OCI-M2 (cell line): ENCODE data around the gene PCDHB11.
"Not testable (repeated sequence)": the region's sequence is repeated elsewhere in the genome, so short reads cannot be mapped to it uniquely, and the experiment has no call there.

Source experiments
- DNase-seq: peaks from one replicate; lab custom pipeline; 2025; ENCODE audit not compliant: unreplicated experiment; lab: John Stamatoyannopoulos, UW

PCDHB11 gene

DNA sequence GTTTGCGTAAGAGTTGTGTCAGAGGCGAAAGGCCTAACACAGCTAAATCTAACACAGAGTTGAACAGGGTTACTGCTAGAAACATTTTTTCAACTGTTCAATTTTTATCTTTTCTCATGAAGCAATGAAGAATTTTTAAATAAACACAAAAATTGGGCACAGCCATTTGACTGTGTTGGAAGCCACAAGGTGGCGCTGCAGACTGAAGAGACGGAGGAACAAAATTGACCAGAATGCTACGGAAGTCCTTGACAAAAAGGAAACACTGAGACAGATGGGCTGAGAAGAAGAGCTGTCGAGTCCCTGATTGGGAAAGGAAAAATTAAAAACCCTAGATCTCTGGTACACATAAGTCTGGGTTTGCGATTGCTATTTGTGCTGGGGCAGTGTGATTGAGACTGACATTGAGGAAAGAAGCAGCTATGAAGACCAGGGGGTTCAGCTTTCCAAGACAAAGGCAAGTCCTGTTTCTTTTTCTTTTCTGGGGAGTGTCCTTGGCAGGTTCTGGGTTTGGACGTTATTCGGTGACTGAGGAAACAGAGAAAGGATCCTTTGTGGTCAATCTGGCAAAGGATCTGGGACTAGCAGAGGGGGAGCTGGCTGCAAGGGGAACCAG, 12.4 kb upstream of the PCDHB11 start, which contains the start of gene PCDHB9:
TSS of gene PCDHB9 (plus strand) at position 265 of the 616 bp plus-strand sequence. CDS start at position 423, 158 bp downstream.
- no peak for DNase-seq

DNA sequence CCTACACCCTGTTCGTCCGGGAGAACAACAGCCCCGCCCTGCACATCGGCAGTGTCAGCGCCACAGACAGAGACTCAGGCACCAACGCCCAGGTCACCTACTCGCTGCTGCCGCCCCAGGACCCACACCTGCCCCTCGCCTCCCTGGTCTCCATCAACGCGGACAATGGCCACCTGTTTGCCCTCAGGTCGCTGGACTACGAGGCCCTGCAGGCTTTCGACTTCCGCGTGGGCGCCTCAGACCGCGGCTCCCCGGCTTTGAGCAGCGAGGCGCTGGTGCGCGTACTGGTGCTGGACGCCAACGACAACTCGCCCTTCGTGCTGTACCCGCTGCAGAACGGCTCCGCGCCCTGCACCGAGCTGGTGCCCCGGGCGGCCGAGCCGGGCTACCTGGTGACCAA, 10.7 kb upstream of the PCDHB11 start:
- DNase-seq, result not testable (repeated sequence)

DNA sequence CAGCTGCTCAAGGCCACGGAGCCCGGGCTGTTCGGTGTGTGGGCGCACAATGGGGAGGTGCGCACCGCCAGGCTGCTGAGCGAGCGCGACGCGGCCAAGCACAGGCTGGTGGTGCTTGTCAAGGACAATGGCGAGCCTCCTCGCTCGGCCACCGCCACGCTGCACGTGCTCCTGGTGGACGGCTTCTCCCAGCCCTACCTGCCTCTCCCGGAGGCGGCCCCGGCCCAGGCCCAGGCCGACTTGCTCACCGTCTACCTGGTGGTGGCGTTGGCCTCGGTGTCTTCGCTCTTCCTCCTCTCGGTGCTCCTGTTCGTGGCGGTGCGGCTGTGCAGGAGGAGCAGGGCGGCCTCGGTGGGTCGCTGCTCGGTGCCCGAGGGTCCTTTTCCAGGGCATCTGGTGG, 10.3 kb upstream of the PCDHB11 start:
- not testable (repeated sequence) for DNase-seq

DNA sequence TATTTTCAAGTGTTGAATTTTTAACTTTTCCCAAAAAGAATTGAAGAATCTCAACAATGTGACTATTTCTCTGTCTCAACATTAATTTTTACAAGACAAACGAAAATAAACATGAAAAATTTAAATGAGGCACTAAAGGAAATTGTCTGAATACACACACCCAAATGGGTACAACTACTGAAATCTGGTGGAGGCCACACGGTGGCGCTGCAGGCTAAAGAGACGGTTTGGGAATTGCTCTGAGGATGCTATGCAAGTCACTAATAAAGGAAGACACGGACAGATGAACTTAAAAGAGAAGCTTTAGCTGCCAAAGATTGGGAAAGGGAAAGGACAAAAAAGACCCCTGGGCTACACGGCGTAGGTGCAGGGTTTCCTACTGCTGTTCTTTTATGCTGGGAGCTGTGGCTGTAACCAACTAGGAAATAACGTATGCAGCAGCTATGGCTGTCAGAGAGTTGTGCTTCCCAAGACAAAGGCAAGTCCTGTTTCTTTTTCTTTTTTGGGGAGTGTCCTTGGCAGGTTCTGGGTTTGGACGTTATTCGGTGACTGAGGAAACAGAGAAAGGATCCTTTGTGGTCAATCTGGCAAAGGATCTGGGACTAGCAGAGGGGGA, 7.2 kb upstream of the PCDHB11 start, which contains the start of gene PCDHB10:
TSS of gene PCDHB10 (plus strand) at position 244 of the 616 bp plus-strand sequence. CDS start at position 444, 200 bp downstream.
- no peak for DNase-seq

DNA sequence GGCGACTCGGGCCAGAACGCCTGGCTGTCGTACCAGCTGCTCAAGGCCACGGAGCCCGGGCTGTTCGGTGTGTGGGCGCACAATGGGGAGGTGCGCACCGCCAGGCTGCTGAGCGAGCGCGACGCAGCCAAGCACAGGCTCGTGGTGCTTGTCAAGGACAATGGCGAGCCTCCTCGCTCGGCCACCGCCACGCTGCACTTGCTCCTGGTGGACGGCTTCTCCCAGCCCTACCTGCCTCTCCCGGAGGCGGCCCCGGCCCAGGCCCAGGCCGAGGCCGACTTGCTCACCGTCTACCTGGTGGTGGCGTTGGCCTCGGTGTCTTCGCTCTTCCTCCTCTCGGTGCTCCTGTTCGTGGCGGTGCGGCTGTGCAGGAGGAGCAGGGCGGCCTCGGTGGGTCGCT, 5.1 kb upstream of the PCDHB11 start:
- DNase-seq, result not testable (repeated sequence)

DNA sequence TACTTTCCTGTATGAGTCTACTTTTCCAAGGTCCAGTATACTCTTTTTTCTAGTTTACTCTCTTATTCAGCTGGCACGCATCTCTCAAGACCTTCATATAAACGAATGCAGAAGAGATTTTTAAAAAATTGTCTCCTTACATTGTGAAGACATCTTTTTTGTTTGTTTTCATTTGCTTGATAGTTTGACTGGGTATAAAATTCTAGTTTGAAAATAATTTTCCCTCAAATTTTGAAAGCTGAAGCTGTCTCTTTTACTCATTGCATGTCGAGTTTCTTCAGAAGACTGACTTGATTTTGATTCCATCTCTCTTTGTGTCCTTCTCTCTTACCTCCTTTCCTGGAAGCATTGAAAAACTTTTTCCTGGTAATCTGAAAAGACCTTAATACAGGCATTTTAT, 3.1 kb upstream of the PCDHB11 start:
- no peak for DNase-seq

DNA sequence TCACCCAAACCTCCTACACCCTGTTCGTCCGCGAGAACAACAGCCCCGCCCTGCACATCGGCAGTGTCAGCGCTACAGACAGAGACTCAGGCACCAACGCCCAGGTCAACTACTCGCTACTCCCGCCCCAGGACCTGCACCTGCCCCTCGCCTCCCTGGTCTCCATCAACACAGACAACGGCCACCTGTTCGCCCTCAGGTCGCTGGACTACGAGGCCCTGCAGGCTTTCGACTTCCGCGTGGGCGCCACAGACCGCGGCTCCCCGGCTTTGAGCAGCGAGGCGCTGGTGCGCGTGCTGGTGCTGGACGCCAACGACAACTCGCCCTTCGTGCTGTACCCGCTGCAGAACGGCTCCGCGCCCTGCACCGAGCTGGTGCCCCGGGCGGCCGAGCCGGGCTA, 1.7 kb downstream of the PCDHB11 start:
- DNase-seq, result not testable (repeated sequence)

DNA sequence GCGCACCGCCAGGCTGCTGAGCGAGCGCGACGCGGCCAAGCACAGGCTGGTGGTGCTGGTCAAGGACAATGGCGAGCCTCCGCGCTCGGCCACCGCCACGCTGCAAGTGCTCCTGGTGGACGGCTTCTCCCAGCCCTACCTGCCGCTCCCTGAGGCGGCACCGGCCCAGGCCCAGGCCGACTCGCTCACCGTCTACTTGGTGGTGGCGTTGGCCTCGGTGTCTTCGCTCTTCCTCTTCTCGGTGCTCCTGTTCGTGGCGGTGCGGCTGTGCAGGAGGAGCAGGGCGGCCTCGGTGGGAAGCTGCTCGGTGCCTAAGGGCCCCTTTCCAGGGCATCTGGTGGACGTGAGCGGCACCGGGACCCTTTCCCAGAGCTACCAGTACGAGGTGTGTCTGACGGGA, 2.2 kb downstream of the PCDHB11 start:
- DNase-seq, result not testable (repeated sequence)

DNA sequence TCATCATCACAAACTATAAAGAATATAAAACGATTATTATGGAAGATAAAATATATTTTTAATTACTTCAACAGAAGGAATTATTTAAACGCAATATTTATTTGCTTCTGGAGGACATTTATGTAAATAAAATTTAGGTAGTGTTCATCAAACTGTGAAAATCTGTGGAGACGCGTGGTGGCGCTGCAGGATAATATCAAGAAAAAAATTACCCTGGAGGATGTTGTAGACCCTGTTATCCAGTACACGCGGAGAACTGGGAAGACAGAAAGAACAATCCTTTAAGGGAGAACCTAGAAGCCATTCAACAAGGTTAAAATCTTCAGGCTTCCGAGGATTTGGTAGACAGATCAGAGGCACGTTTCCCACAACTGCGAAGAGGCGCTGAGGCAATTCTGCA, 9.1 kb downstream of the PCDHB11 start, which contains the start of gene PCDHB12:
TSS of gene PCDHB12 (plus strand) at position 242 of the 400 bp plus-strand sequence. CDS start 189 bp downstream, outside the sequence.
- DNase-seq, result no peak

DNA sequence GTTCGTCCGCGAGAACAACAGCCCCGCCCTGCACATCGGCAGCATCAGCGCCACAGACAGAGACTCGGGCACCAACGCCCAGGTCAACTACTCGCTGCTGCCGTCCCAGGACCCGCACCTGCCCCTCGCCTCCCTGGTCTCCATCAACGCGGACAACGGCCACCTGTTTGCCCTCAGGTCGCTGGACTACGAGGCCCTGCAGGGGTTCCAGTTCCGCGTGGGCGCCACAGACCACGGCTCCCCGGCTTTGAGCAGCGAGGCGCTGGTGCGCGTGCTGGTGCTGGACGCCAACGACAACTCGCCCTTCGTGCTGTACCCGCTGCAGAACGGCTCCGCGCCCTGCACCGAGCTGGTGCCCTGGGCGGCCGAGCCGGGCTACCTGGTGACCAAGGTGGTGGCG, 10.9 kb downstream of the PCDHB11 start:
- not testable (repeated sequence) for DNase-seq

DNA sequence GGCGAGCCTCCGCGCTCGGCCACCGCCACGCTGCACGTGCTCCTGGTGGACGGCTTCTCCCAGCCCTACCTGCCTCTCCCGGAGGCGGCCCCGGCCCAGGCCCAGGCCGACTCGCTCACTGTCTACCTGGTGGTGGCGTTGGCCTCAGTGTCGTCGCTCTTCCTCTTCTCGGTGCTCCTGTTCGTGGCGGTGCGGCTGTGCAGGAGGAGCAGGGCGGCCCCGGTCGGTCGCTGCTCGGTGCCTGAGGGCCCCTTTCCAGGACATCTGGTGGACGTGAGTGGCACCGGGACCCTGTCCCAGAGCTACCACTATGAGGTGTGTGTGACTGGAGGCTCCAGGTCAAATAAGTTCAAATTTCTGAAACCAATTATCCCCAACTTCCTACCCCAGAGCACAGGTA, 11.4 kb downstream of the PCDHB11 start:
- DNase-seq, result not testable (repeated sequence)

DNA sequence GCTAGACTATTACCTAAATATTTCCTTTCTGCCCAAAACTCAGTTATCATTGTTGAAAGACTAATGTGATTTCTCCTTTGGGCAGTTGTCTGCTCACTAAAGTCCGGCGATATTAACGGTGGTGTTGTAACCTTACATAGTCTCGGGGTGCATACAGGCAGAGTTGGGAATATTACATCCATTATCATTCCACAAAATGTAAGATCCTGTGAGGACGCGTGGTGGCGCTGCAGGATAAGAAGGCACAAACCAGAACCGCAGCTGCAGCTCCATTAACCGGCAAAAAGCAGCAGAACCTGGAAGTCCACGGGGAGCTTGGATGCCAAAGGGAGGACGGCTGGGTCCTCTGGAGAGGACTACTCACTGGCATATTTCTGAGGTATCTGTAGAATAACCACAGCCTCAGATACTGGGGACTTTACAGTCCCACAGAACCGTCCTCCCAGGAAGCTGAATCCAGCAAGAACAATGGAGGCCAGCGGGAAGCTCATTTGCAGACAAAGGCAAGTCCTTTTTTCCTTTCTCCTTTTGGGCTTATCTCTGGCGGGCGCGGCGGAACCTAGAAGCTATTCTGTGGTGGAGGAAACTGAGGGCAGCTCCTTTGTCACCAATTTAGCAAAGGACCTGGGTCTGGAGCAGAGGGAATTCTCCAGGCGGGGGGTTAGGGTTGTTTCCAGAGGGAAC, 14.4 kb downstream of the PCDHB11 start, which contains the start of gene PCDHB13:
TSS of gene PCDHB13 (plus strand) at position 264 of the 684 bp plus-strand sequence. CDS start at position 469, 205 bp downstream.
- DNase-seq, result not testable (repeated sequence)

DNA sequence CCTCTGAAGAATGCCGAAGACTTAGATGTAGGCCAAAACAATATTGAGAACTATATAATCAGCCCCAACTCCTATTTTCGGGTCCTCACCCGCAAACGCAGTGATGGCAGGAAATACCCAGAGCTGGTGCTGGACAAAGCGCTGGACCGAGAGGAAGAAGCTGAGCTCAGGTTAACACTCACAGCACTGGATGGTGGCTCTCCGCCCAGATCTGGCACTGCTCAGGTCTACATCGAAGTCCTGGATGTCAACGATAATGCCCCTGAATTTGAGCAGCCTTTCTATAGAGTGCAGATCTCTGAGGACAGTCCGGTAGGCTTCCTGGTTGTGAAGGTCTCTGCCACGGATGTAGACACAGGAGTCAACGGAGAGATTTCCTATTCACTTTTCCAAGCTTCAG, 15.2 kb downstream of the PCDHB11 start:
- DNase-seq, result not testable (repeated sequence)

DNA sequence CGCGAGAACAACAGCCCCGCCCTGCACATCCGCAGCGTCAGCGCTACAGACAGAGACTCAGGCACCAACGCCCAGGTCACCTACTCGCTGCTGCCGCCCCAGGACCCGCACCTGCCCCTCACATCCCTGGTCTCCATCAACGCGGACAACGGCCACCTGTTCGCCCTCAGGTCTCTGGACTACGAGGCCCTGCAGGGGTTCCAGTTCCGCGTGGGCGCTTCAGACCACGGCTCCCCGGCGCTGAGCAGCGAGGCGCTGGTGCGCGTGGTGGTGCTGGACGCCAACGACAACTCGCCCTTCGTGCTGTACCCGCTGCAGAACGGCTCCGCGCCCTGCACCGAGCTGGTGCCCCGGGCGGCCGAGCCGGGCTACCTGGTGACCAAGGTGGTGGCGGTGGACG, 16.1 kb downstream of the PCDHB11 start:
- not testable (repeated sequence) for DNase-seq

DNA sequence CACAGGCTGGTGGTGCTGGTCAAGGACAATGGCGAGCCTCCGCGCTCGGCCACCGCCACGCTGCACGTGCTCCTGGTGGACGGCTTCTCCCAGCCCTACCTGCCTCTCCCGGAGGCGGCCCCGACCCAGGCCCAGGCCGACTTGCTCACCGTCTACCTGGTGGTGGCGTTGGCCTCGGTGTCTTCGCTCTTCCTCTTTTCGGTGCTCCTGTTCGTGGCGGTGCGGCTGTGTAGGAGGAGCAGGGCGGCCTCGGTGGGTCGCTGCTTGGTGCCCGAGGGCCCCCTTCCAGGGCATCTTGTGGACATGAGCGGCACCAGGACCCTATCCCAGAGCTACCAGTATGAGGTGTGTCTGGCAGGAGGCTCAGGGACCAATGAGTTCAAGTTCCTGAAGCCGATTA, 16.6 kb downstream of the PCDHB11 start:
- DNase-seq, result not testable (repeated sequence)

DNA sequence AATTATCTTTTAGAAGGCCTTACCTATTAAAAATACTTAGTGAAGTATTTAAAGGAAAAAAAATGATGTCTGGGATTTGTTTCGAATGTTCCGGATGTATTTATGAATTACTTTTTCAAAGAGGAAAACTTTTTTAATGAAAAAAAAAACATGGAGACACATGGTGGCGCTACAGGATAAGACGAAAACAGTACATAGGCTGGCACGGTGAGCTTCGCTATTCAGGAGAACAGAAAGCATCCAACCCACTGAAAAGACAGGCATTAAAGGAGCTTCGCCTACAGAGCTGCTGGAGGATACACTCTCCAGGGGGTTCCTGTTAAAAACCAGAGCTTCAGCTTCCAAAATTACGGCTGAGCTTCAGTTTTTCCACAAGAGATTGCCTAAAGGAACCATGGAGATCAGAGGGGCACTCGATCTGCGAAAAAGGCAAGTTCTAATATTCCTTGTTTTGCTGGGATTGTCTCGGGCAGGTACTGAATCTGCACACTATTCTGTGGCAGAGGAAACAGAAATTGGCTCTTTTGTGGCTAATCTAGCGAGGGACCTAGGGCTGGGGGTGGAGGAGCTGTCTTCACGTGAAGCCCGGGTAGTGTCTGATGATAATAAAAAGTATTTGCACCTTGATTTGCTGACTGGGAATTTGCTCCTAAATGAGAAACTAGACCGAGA, 23.8 kb downstream of the PCDHB11 start, which contains the start of gene PCDHB14:
TSS of gene PCDHB14 (plus strand) at position 232 of the 672 bp plus-strand sequence. CDS start at position 395, 163 bp downstream.
- DNase-seq, result no peak

DNA sequence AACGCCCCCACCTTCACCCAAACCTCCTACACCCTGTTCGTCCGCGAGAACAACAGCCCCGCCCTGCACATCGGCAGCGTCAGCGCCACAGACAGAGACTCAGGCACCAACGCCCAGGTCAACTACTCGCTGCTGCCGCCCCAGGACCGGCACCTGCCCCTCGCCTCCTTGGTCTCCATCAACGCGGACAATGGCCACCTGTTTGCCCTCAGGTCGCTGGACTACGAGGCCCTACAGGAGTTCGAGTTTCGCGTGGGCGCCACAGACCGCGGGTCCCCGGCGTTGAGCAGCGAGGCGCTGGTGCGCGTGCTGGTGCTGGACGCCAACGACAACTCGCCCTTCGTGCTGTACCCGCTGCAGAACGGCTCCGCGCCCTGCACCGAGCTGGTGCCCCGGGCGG, 25.4 kb downstream of the PCDHB11 start:
- DNase-seq, result not testable (repeated sequence)

DNA sequence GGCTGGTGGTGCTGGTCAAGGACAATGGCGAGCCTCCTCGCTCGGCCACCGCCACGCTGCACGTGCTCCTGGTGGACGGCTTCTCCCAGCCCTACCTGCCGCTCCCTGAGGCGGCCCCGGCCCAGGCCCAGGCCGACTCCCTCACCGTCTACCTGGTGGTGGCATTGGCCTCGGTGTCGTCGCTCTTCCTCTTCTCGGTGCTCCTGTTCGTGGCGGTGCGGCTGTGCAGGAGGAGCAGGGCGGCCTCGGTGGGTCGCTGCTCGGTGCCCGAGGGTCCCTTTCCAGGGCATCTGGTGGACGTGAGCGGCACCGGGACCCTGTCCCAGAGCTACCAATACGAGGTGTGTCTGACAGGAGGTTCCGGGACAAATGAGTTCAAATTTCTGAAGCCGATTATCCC, 26.0 kb downstream of the PCDHB11 start:
- DNase-seq, result not testable (repeated sequence)

DNA sequence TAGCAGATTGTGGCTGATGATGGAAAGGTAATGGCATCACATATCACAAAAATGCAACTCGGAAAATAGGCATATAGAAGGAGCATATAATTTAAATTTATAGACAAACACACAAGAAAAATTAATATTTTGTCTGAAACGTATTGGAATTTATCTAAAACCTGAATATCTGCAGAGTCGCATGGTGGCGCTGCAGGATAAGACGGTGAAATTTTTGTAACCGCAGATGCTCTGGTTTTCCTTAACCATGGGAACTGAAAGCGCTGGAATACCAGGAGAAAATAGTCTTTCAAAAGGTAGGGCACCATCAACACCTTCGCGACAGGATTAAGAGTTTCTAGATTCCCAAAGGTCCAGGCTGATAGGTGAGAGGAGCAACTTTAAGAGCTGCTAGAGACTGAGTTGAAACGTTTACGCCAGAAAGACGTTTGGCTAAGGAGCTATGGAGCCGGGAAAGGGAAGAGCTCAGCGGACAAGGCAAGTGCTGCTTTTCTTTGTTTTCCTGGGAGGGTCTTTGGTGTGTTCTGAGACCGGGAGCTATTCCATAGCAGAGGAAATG, 34.8 kb downstream of the PCDHB11 start:
- no peak for DNase-seq

DNA sequence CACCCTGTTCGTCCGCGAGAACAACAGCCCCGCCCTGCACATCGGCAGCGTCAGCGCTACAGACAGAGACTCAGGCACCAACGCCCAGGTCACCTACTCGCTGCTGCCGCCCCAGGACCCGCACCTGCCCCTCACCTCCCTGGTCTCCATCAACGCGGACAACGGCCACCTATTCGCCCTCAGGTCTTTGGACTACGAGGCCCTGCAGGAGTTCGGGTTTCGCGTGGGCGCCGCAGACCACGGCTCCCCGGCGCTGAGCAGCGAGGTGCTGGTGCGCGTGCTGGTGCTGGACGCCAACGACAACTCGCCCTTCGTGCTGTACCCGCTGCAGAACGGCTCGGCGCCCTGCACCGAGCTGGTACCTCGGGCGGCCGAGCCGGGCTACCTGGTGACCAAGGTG, 36.5 kb downstream of the PCDHB11 start:
- DNase-seq, result not testable (repeated sequence)
